Neuronal stem cell (in vitro differentiated cells): ENCODE results near the gene PTGS2.

Experiments used
- DNase-seq: peaks from one replicate; pipeline ENCODE4 v3.0.0-alpha.2; 2013; ENCODE audit warnings: low spot score
- H2AFZ ChIP-seq: one replicate; pipeline ENCODE4 v1.6.1; 2013; ENCODE audit warnings: mild to moderate bottlenecking, low read length, inconsistent platforms
- H2AK5ac ChIP-seq: 2 replicates; pipeline ENCODE4 v1.6.1; 2013; ENCODE audit warnings: low read depth, mild to moderate bottlenecking, inconsistent platforms, low read length, moderate library complexity, mixed read lengths
- H2BK120ac ChIP-seq: 2 replicates; pipeline ENCODE4 v1.6.1; 2013; ENCODE audit warnings: low read depth, mild to moderate bottlenecking, inconsistent platforms, low read length, moderate library complexity, mixed read lengths
- H2BK12ac ChIP-seq: one replicate; pipeline ENCODE4 v1.6.1; 2013; ENCODE audit warnings: low read length, inconsistent platforms
- H2BK15ac ChIP-seq: 2 replicates; pipeline ENCODE4 v1.6.1; 2013; ENCODE audit warnings: mild to moderate bottlenecking, low read length, inconsistent platforms, mixed read lengths
- H2BK5ac ChIP-seq: one replicate; pipeline ENCODE4 v1.6.1; 2013; ENCODE audit warnings: inconsistent platforms, mild to moderate bottlenecking, low read length, moderate library complexity
- H3K14ac ChIP-seq: one replicate; pipeline ENCODE4 v1.6.1; 2013; ENCODE audit warnings: low read length, inconsistent platforms
- H3K18ac ChIP-seq: 2 replicates; pipeline ENCODE4 v1.6.1; 2013; ENCODE audit warnings: low read length, inconsistent platforms
- H3K23ac ChIP-seq: 2 replicates; pipeline ENCODE4 v1.6.1; 2013; ENCODE audit warnings: low read depth, mild to moderate bottlenecking, mixed read lengths, low read length, inconsistent platforms; ENCODE audit not compliant: poor library complexity
- H3K27ac ChIP-seq: replicated peaks from 3 replicates; pipeline ENCODE4 v1.5.1; 2013; ENCODE audit warnings: low read length, inconsistent platforms
- H3K27me3 ChIP-seq, 3 experiments: 2 replicates each; pipeline ENCODE4 v1.6.1; 2013; ENCODE audit warnings: low read length in 3 of 3, mild to moderate bottlenecking in 2 of 3, inconsistent platforms in 1 of 3, low read depth in 1 of 3, mixed read lengths in 1 of 3, moderate library complexity in 1 of 3; ENCODE audit not compliant: control insufficient read depth in 3 of 3, insufficient read depth in 3 of 3
- H3K36me3 ChIP-seq, 2 donors: replicated peaks in 1 of 2; 2 replicates each; pipeline ENCODE4 v1.6.1; 2013; ENCODE audit warnings: low read length in 2 of 2; ENCODE audit not compliant: control insufficient read depth in 2 of 2, insufficient read depth in 2 of 2
- H3K4ac ChIP-seq: 2 replicates; pipeline ENCODE4 v1.6.1; 2013; ENCODE audit warnings: inconsistent platforms, mild to moderate bottlenecking, low read length, moderate library complexity
- H3K4me1 ChIP-seq, 2 donors: 1 replicate in 1 of 2; 2 replicates in 1 of 2; pipeline ENCODE4 v1.6.1; 2013; ENCODE audit warnings: low read length in 2 of 2, low read depth in 1 of 2; ENCODE audit not compliant: control insufficient read depth in 2 of 2, insufficient read depth in 1 of 2
- H3K4me2 ChIP-seq: one replicate; pipeline ENCODE4 v1.6.1; 2013; ENCODE audit warnings: mild to moderate bottlenecking, low read length, inconsistent platforms; ENCODE audit not compliant: insufficient read depth, poor library complexity, severe bottlenecking
- H3K4me3 ChIP-seq, 2 donors: 2 replicates each; pipeline ENCODE4 v1.5.1; 2013; ENCODE audit warnings: low read length in 2 of 2, mild to moderate bottlenecking in 2 of 2, inconsistent platforms in 1 of 2, moderate library complexity in 1 of 2
- H3K79me1 ChIP-seq: one replicate; pipeline ENCODE4 v1.6.1; 2013; ENCODE audit warnings: low read depth, mild to moderate bottlenecking, inconsistent platforms, low read length, moderate library complexity
- H3K9ac ChIP-seq: one replicate; pipeline ENCODE4 v1.6.1; 2013; ENCODE audit warnings: mild to moderate bottlenecking, low read depth, low read length, inconsistent platforms; ENCODE audit not compliant: poor library complexity
- H3K9me3 ChIP-seq, 2 donors: replicated peaks in 1 of 2; 2 replicates each; pipeline versions ENCODE3 to v1.6.1; 2013; ENCODE audit warnings: low read length in 2 of 2, mild to moderate bottlenecking in 2 of 2, inconsistent platforms in 1 of 2, low read depth in 1 of 2, mixed read lengths in 1 of 2, moderate library complexity in 1 of 2; ENCODE audit not compliant: control insufficient read depth in 2 of 2, insufficient read depth in 1 of 2
- H4K8ac ChIP-seq: one replicate; pipeline ENCODE4 v1.6.1; 2013; ENCODE audit warnings: low read depth, mild to moderate bottlenecking, inconsistent platforms, low read length, moderate library complexity
- H4K91ac ChIP-seq: one replicate; pipeline ENCODE4 v1.6.1; 2013; ENCODE audit warnings: low read length, low read depth, mild to moderate bottlenecking, inconsistent platforms; ENCODE audit not compliant: poor library complexity
- WGBS, 2 donors: extraction: QIAGEN DNeasy Blood & Tissue Kit; methylation state at CpG; one replicate each; pipeline ENCODE4 v1.1.7; 2013; ENCODE audit warnings: missing lambda C conversion rate in 2 of 2, mixed read lengths in 1 of 2; ENCODE audit not compliant: insufficient read length in 2 of 2, insufficient replicate concordance in 1 of 2; ENCODE audit errors: extremely low coverage in 2 of 2; 5-methylcytosine and 5-hydroxymethylcytosine counted together

The PTGS2 gene

DNA sequence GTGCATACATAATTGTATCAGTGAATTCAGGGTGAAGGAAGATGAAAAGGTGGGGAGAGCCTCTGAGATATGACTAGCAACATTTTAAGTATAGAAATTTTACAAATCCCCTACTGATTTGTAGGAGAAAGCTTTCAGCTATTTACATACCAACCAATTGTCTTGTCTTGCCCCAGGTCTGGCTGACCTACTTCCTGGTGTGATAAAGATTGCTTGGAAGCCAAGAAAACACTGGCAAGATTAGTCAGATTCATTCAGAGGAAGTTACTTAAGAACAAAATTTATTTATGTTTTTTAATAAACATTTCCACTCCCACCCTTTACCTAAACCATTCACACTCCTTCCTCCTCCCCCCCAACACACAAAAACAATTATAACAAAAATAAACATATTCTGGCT is 17.5 kb downstream of the PTGS2 start:
- no peak overlapping the region for H3K4me3 ChIP-seq

DNA sequence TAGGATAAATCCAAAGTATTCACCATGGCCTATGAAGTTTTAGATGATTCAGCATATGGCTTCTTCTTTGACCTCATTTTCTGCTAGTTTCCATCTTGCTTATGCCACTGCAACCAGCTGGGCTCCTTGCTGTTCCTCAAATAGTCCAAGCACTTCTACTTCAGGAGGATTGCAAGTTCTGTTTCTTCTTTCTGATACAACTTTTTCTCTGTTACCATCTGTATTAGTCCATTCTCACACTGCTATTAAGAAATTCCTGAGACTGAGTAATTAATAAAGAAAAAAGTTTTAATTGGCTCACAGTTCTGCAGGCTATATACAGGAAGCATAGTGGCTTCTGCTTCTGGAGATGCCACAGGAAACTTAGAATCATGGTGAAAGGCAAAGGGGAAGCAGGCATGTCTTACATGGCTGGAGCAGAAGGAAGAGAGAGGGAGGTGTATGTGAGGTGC is 20.3 kb downstream of the PTGS2 start:
- H3K14ac ChIP-seq, result no peak overlapping the region
- H3K27ac ChIP-seq, result no peak overlapping the region
- no peak overlapping the region for H2BK12ac ChIP-seq
- H3K23ac ChIP-seq, result no peak overlapping the region
- H3K9ac ChIP-seq, result no peak overlapping the region
- H2AK5ac ChIP-seq, result no peak overlapping the region
- H3K4me2 ChIP-seq, result no peak overlapping the region
- no peak overlapping the region for H3K4me3 ChIP-seq
- no peak overlapping the region for H2BK5ac ChIP-seq
- H3K4me1 ChIP-seq, result no peaks in the 10 kb centered on the region
- no peak overlapping the region for H3K4ac ChIP-seq
- H3K36me3 ChIP-seq, result no peaks in the 10 kb centered on the region
- no peak overlapping the region for H4K8ac ChIP-seq
- H3K9me3 ChIP-seq, result no peaks in the 10 kb centered on the region
- no peak overlapping the region for H2BK15ac ChIP-seq
- no peak overlapping the region for H2BK120ac ChIP-seq
- H3K79me1 ChIP-seq, result no peaks in the 10 kb centered on the region
- no peak for DNase-seq
- H3K27me3 ChIP-seq, result no peaks in the 10 kb centered on the region
- no peak overlapping the region for H4K91ac ChIP-seq
- H3K18ac ChIP-seq, result no peak overlapping the region
- no peak overlapping the region for H2AFZ ChIP-seq

More for the DNA sequence above, 17.5 kb downstream of the PTGS2 start:
- Histone ChIP-seq H2BK15ac (no peak overlapping the region), H3K36me3 (no peaks in the 10 kb centered on the region), H3K4me2 (no peak overlapping the region), H4K91ac (no peak overlapping the region), H4K8ac (no peak overlapping the region), H3K27me3 (no peaks in the 10 kb centered on the region), H3K27ac (no peak overlapping the region), H2AK5ac (no peak overlapping the region), H2BK120ac (no peak overlapping the region), H3K79me1 (no peaks in the 10 kb centered on the region), H3K9ac (no peak overlapping the region), H3K18ac (no peak overlapping the region), H3K14ac (no peak overlapping the region), H3K9me3 (no peaks in the 10 kb centered on the region), H2BK12ac (no peak overlapping the region), H3K4ac (no peak overlapping the region), H2BK5ac (no peak overlapping the region), H2AFZ (no peak overlapping the region), H3K4me1 (no peaks in the 10 kb centered on the region), H3K23ac (no peak overlapping the region)
- DNase-seq, result no peak

DNA sequence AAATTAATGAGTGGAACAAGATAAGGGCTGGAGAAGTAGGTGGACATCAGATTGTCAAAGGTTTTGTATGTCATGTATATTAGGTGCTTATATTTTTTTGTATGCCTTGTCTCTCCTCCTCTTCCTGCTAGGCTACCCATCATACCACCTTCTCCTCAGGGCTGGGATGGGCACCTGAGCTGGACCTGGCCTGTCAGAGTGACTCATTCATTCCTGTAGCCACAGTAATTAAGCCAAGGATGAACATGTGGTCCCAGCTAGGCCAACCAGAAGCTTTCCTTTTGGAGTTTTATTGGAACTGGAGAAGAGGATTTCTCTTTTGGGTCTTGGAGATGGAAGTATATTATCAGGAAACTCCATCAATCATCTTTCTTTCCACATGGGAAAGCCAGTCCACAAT is 21.2 kb downstream of the PTGS2 start:
- no peak overlapping the region for H3K18ac ChIP-seq
- no peak overlapping the region for H3K4me2 ChIP-seq
- H3K4me3 ChIP-seq, result no peak overlapping the region
- no peak overlapping the region for H2AK5ac ChIP-seq
- no peak overlapping the region for H4K8ac ChIP-seq
- no peaks in the 10 kb centered on the region for H3K9me3 ChIP-seq
- H3K79me1 ChIP-seq, result no peaks in the 10 kb centered on the region
- H3K27ac ChIP-seq, result no peak overlapping the region
- no peak overlapping the region for H3K4ac ChIP-seq
- no peak overlapping the region for H2BK5ac ChIP-seq
- no peak overlapping the region for H2BK15ac ChIP-seq
- H3K27me3 ChIP-seq, result no peaks in the 10 kb centered on the region
- no peak overlapping the region for H2BK12ac ChIP-seq
- H3K14ac ChIP-seq, result no peak overlapping the region
- no peak overlapping the region for H3K9ac ChIP-seq
- no peak overlapping the region for H2AFZ ChIP-seq
- H2BK120ac ChIP-seq, result no peak overlapping the region
- H3K23ac ChIP-seq, result no peak overlapping the region
- DNase-seq, result no peak
- no peaks in the 10 kb centered on the region for H3K4me1 ChIP-seq
- H3K36me3 ChIP-seq, result no peaks in the 10 kb centered on the region
- H4K91ac ChIP-seq, result no peak overlapping the region

DNA sequence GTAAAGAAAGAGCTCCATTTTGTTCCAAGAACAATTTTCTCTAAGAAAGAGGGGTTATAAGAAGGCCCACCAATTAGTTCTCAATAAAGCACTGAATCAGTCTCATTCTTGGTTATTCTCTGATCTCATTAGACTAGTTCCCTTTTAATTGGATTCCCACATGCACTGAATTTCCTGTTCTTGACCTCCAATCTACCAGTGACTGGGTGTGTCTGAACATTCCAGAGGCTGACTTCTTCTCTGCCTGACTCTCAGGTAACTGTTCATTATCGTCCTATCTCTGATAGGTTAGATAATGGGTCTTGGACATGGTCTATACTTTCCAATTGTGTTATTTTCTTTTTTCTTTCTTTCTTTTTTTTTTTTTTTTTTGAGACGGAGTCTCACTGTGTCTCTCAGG is 22.7 kb downstream of the PTGS2 start:
- Histone ChIP-seq H2BK120ac (no peak overlapping the region), H3K9me3 (no peaks in the 10 kb centered on the region), H2AK5ac (no peak overlapping the region), H3K14ac (no peak overlapping the region), H3K23ac (no peak overlapping the region), H2AFZ (no peak overlapping the region), H3K79me1 (no peaks in the 10 kb centered on the region), H3K4ac (no peak overlapping the region), H3K27ac (no peak overlapping the region), H4K8ac (no peak overlapping the region), H3K4me3 (no peak overlapping the region), H3K9ac (no peak overlapping the region), H3K4me2 (no peak overlapping the region), H2BK15ac (no peak overlapping the region), H3K27me3 (no peaks in the 10 kb centered on the region), H3K36me3 (no peaks in the 10 kb centered on the region), H3K4me1 (no peaks in the 10 kb centered on the region), H3K18ac (no peak overlapping the region), H2BK12ac (no peak overlapping the region), H2BK5ac (no peak overlapping the region), H4K91ac (no peak overlapping the region)
- WGBS, 2 donors, result no CpG with 5 or more reads among the region's 2 CpGs
- DNase-seq, result no peak
